Pericardium fibroblast (primary cell): ENCODE data around the gene TRAF1. TPM values are rescaled to one million over a fixed set of nuclear protein-coding genes. Genes with fewer than 3 reads are reported as not detected.

ENCODE experiments used
- total RNA-seq: library from RNA; depleted of rRNA; stranded (reverse); fragments of >200 nt; gene quantifications from 2 replicates; pipeline ENCODE4 v1.2.3, GENCODE V29; 2015

Gene TRAF1
- total RNA-seq, result 1.4 and 4.3 TPM in 2 replicates

DNA sequence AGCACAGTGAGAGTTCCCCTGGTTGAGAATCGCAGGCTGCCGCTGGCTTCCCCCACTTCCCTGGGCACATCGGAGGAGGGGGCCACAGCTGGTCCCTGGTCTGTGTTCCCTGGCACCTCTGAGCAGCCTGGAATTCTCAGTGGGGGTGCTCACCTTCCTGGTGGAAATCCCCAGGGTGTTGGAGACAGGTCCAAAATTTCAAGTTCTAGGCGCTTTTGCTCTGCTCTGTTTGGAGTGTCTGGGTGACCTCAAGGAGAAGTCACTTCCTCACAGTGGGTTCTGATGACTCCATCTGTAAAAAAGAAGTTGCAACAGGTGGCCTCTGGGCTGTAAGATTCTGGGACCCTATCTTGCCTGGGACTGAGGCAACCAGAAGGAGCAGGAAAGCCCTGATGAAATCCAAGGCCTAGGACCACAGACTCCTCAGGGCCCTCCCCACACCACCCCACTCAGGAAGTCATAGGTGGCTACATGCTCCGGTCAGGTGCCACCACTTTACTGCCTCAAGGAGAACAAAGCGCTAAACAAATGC is at the start of gene TRAF1:
TRAF1 (minus strand) TSS at position 400 of the 532 bp plus-strand sequence. CDS start 721 bp downstream, outside the sequence.

DNA sequence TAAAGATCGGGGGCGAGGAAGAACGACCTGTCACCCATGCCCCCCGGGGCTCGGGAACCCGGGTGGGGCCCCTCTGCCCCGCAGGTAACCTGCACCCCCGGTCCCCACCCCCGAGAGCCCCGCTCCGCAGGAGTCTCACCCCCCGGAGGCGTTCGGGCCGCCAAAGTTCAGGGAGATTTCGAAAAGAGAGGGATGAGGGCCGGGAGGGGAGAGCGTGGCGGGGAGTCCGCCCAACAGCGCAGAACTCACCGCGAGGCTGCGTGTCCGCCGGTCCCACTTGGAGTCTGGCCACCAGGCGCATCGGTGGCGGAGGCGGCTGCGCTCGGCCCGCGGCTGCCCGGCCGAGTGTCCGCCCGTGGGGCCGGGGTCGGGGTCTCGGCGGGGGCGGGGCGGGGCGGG is 49.8 kb downstream of the TRAF1 start, which contains the start of gene PHF19:
PHF19 (minus strand) TSS at position 347 of the 399 bp plus-strand sequence. CDS start 2,447 bp downstream, outside the sequence.

Other genes with a start within 250 kb of the TRAF1 start
- gene MEGF9, start 212.3 kb downstream of the TRAF1 start, total RNA-seq, result 4.7 and 5.1 TPM in 2 replicates
- gene FBXW2, start 133.4 kb downstream of the TRAF1 start, total RNA-seq, result 21.7 and 27.2 TPM in 2 replicates
- 31.3 and 33.5 TPM in 2 replicates for gene PSMD5, start 83.9 kb downstream of the TRAF1 start, total RNA-seq
- 20.1 and 44.6 TPM in 2 replicates for gene PHF19, start 49.6 kb downstream of the TRAF1 start, total RNA-seq
- 1.4 and 5.6 TPM in 2 replicates for gene C5, start 123.5 kb upstream of the TRAF1 start, total RNA-seq
- gene CNTRL, start 148.2 kb upstream of the TRAF1 start, total RNA-seq, result 2.0 and 2.7 TPM in 2 replicates